SK-N-SH (cell line): ENCODE results near the gene HNRNPAB.

ENCODE experiments used
- CTCF ChIP-seq: fragments of 200-600 bp; sonication (generic); IDR thresholded peaks from 2 replicates; pipeline ENCODE4 v1.6.1; 2017; ENCODE audit warnings: antibody characterized with exemption, mild to moderate bottlenecking, moderate library complexity
- EP300 ChIP-seq, 2 experiments: IDR thresholded peaks; 2 replicates each; pipeline versions ENCODE4 v1.4.0 to v1.6.1; 2012; ENCODE audit warnings: borderline replicate concordance in 1 of 2, low read depth in 1 of 2, low read length in 1 of 2
- MAX ChIP-seq: IDR thresholded peaks from 2 replicates; pipeline ENCODE4 v1.4.0; 2012; ENCODE audit warnings: low read depth
- MEF2A ChIP-seq: IDR thresholded peaks from 2 replicates; pipeline ENCODE4 v1.4.0; 2012; ENCODE audit warnings: low read depth, borderline replicate concordance
- MXI1 ChIP-seq: IDR thresholded peaks from 2 replicates; pipeline ENCODE4 v1.6.1; 2012; ENCODE audit warnings: mild to moderate bottlenecking, low read depth, low read length, improper control_type of control experiment
- REST ChIP-seq: IDR thresholded peaks from 2 replicates; pipeline ENCODE4 v1.6.1; 2012; ENCODE audit warnings: mild to moderate bottlenecking, low read depth, low read length, moderate library complexity
- RXRA ChIP-seq: IDR thresholded peaks from 2 replicates; pipeline ENCODE4 v1.4.0; 2012; ENCODE audit warnings: low read depth, mild to moderate bottlenecking, borderline replicate concordance
- SIN3A ChIP-seq: IDR thresholded peaks from 2 replicates; pipeline ENCODE4 v1.6.1; 2012; ENCODE audit warnings: low read depth, mild to moderate bottlenecking, low read length, moderate library complexity, borderline replicate concordance
- USF2 ChIP-seq: fragments of 150-350 bp; IDR thresholded peaks from 2 replicates; pipeline ENCODE4 v1.6.1; 2017; ENCODE audit warnings: antibody characterized with exemption, low read length, low read depth, borderline replicate concordance
- YY1 ChIP-seq: IDR thresholded peaks from 2 replicates; pipeline ENCODE4 v1.4.0; 2012; ENCODE audit warnings: low read depth, mild to moderate bottlenecking

GRCh38 chr5:178214160-178214803 lies 9.9 kb downstream of the HNRNPAB start:
- TF ChIP-seq MEF2A (no peak), CTCF (no peak), MXI1 (no peak), MAX (no peak), REST (no peak), RXRA (no peak), YY1 (no peak), EP300 (IDR thresholded peaks at IDR 0.05; ENCODE audit: borderline replicate concordance in 1 of 2, low read depth in 1 of 2, low read length in 1 of 2) (no peak), USF2 (no peak), SIN3A (no peak)
